Keratinocyte (primary cell): ENCODE data around the gene LGR6. TPM values are rescaled to one million over a fixed set of nuclear protein-coding genes. Genes with fewer than 3 reads are reported as not detected.

Experiments
- DNase-seq: peaks from one replicate; pipeline ENCODE4 v3.0.0-alpha.2; 2011; ENCODE audit warnings: low read depth, missing footprints, low spot score
- FAIRE-seq: peaks from 2 replicates; lab custom pipeline; 2011; peaks lifted over from hg19 to GRCh38; lab: Jason Lieb, UNC
- H2AFZ ChIP-seq: 2 replicates; pipeline ENCODE4 v1.6.0; 2012; ENCODE audit warnings: low read length, control low read depth, inconsistent platforms; ENCODE audit not compliant: control insufficient read depth
- H3K27ac ChIP-seq: 2 replicates; pipeline ENCODE4 v1.5.1; 2011; ENCODE audit warnings: low read length; ENCODE audit not compliant: control insufficient read depth, insufficient read depth
- H3K27me3 ChIP-seq: 3 replicates; pipeline ENCODE4 v1.6.0; 2011; ENCODE audit warnings: low read length; ENCODE audit not compliant: control insufficient read depth, insufficient read depth; ENCODE audit errors: extremely low read depth
- H3K36me3 ChIP-seq, 2 experiments: 2 replicates in 1 of 2; 3 replicates in 1 of 2; pipeline ENCODE4 v1.5.1; 2011; ENCODE audit warnings: low read length in 2 of 2, mild to moderate bottlenecking in 1 of 2; ENCODE audit not compliant: control insufficient read depth in 2 of 2, insufficient read depth in 2 of 2; ENCODE audit errors: extremely low read depth in 1 of 2
- H3K4me1 ChIP-seq: 3 replicates; pipeline ENCODE4 v1.5.1; 2011; ENCODE audit warnings: low read length; ENCODE audit not compliant: control insufficient read depth, insufficient read depth; ENCODE audit errors: extremely low read depth
- H3K4me2 ChIP-seq: 3 replicates; pipeline ENCODE4 v1.6.0; 2011; ENCODE audit warnings: low read depth, low read length; ENCODE audit not compliant: control insufficient read depth, insufficient read depth; ENCODE audit errors: extremely low read depth
- H3K4me3 ChIP-seq, 3 experiments: fragments of 200-600 bp in 1 of 3; sonication (generic) in 1 of 3; 2 replicates in 2 of 3; 3 replicates in 1 of 3; pipeline ENCODE4 v1.5.1; 2011 to 2016; ENCODE audit warnings: low read length in 3 of 3, mild to moderate bottlenecking in 3 of 3, control low read depth in 2 of 3, inconsistent platforms in 1 of 3, low read depth in 1 of 3, mixed read lengths in 1 of 3, mixed run types in 1 of 3, moderate library complexity in 1 of 3; ENCODE audit not compliant: control insufficient read depth in 2 of 3, insufficient read depth in 2 of 3; ENCODE audit errors: extremely low read depth in 1 of 3
- H3K79me2 ChIP-seq: 2 replicates; pipeline ENCODE4 v1.6.0; 2012; ENCODE audit warnings: low read length; ENCODE audit not compliant: control insufficient read depth, insufficient read depth
- H3K9ac ChIP-seq: 3 replicates; pipeline ENCODE4 v1.6.0; 2011; ENCODE audit warnings: low read length; ENCODE audit not compliant: control insufficient read depth, insufficient read depth; ENCODE audit errors: extremely low read depth
- H3K9me1 ChIP-seq: 3 replicates; pipeline ENCODE4 v1.6.0; 2011; ENCODE audit warnings: low read length; ENCODE audit not compliant: control insufficient read depth, insufficient read depth; ENCODE audit errors: extremely low read depth
- H3K9me3 ChIP-seq: 2 replicates; pipeline ENCODE4 v1.5.1; 2012; ENCODE audit warnings: low read depth, low read length; ENCODE audit not compliant: control insufficient read depth
- H4K20me1 ChIP-seq: 3 replicates; pipeline ENCODE4 v1.6.0; 2011; ENCODE audit warnings: low read length; ENCODE audit not compliant: control insufficient read depth, insufficient read depth; ENCODE audit errors: extremely low read depth
- CTCF ChIP-seq, 3 experiments: IDR thresholded peaks in 1 of 3; conservative IDR thresholded peaks in 1 of 3; optimal IDR thresholded peaks in 1 of 3; 2 replicates in 2 of 3; 3 replicates in 1 of 3; pipeline versions ENCODE3 to v1.5.1; 2011; ENCODE audit warnings: low read length in 3 of 3, mild to moderate bottlenecking in 3 of 3, moderate library complexity in 2 of 3, control low read depth in 1 of 3, inconsistent platforms in 1 of 3; ENCODE audit not compliant: insufficient read depth in 2 of 3; ENCODE audit errors: extremely low read depth in 1 of 3
- EZH2 ChIP-seq: IDR thresholded peaks from one replicate; pipeline ENCODE4 v1.6.1; 2012; ENCODE audit warnings: inconsistent platforms, mild to moderate bottlenecking, low read length, moderate library complexity
- dilution Hi-C: fragments of 300-500 bp; cut with MboI; formaldehyde crosslinking; loops from one replicate; pipeline ENCODE4 v1.7.0; 2020; ENCODE audit warnings: low sequenced_read_pairs; ENCODE audit not compliant: extremely low pct_ligation_motif_present
- polyA plus RNA-seq, 5 experiments: library from polyadenylated mRNA; depleted of rRNA in 3 of 5; stranded (reverse) in 3 of 5; stranded (forward) in 1 of 5; unstranded in 1 of 5; fragments of >200 nt; gene quantifications; 1 replicate in 1 of 5; 2 replicates in 3 of 5; 3 replicates in 1 of 5; pipeline versions ENCODE4 v1.2.1 to v1.2.3, GENCODE V29; 2011 to 2012; ENCODE audit warnings: missing spikeins in 2 of 5, low read depth in 1 of 5, low replicate concordance in 1 of 5

The LGR6 gene
- polyA plus RNA-seq, 1 donor (not counting 4 experiments of a cell fraction or from before 2014, with no cell fraction given), result 0.42 TPM

GRCh38 chr1:202311875-202312635, 118.5 kb downstream of the LGR6 start:
- no peak for FAIRE-seq
- H3K9me3 ChIP-seq, result no peaks in the 10 kb centered on the region
- H4K20me1 ChIP-seq, result no peaks in the 10 kb centered on the region
- dilution Hi-C loops, result no loop called here
- no peak overlapping the region for H3K9ac ChIP-seq
- no peak for DNase-seq
- no peak overlapping the region for H3K4me2 ChIP-seq
- no peaks in the 10 kb centered on the region for H3K27me3 ChIP-seq
- H3K4me1 ChIP-seq, result peaks cover 7% of the 10 kb centered on the region
- no peaks in the 10 kb centered on the region for H3K9me1 ChIP-seq
- H3K4me3 ChIP-seq, result no peak overlapping the region
- H3K79me2 ChIP-seq, result no peaks in the 10 kb centered on the region
- no peak overlapping the region for H3K27ac ChIP-seq
- H2AFZ ChIP-seq, result peak overlapping the region; percentile 5
- no peaks in the 10 kb centered on the region for H3K36me3 ChIP-seq
- TF ChIP-seq EZH2 (no peak), CTCF (optimal IDR thresholded peaks at IDR 0.05 in 1 of 3, IDR thresholded peaks at IDR 0.05 in 1 of 3, conservative IDR thresholded peaks at IDR 0.05 in 1 of 3; ENCODE audit: extremely low read depth in 1 of 3, insufficient read depth in 2 of 3, low read length in 3 of 3) (no peak)

DNA sequence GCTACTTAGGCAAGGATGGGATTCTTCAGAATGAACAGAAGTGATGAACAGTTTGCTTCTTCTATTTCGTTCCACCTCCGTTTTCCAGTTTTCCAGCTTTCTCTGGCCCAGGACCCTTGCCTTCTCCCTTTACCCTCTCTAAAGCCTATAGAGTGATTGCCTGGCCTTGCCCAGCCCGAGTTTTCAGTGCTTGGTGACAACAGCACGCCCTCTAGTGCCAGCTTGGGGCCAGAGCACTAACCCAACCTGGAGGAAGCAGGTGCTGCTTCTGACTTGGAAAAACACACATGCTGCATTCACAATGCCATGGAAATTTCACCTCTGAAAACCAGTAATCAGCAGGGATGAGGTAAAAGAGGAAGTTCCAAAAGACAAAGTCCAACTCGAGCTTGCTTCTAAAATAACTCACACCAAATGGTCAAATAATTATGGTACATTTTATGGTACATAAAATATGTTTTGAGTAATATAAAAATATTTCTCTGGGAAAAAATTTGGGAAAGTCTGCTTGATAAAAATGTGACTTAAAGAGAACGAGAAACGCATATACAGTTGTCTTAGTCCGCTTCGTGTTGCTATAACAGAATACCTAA, 122.1 kb downstream of the LGR6 start:
- H3K27ac ChIP-seq, result no peak overlapping the region
- H3K27me3 ChIP-seq, result no peaks in the 10 kb centered on the region

More for the DNA sequence above, 122.1 kb downstream of the LGR6 start:
- no peak overlapping the region for H2AFZ ChIP-seq
- dilution Hi-C loops, result no loop called here
- TF ChIP-seq EZH2, result no peak
- peak; percentile 96 to 99 (median 99) for TF ChIP-seq CTCF (optimal IDR thresholded peaks at IDR 0.05 in 1 of 3, IDR thresholded peaks at IDR 0.05 in 1 of 3, conservative IDR thresholded peaks at IDR 0.05 in 1 of 3; ENCODE audit: extremely low read depth in 1 of 3, insufficient read depth in 2 of 3, low read length in 3 of 3)
- H3K4me3 ChIP-seq, result no peak overlapping the region
- no peaks in the 10 kb centered on the region for H3K36me3 ChIP-seq
- H3K4me1 ChIP-seq, result peaks cover 7% of the 10 kb centered on the region
- peak; percentile 33 for DNase-seq
- H3K9me3 ChIP-seq, result no peaks in the 10 kb centered on the region
- FAIRE-seq, result peak; percentile 81
- H3K9ac ChIP-seq, result no peak overlapping the region
- no peaks in the 10 kb centered on the region for H3K9me1 ChIP-seq
- no peaks in the 10 kb centered on the region for H3K79me2 ChIP-seq
- no peak overlapping the region for H3K4me2 ChIP-seq
- H4K20me1 ChIP-seq, result no peaks in the 10 kb centered on the region
